IMR-90 (cell line): Measurements from ENCODE around the gene FST.

Experiments
- MAFK ChIP-seq: IDR thresholded peaks from 2 replicates; pipeline ENCODE4 v1.6.1; 2012; ENCODE audit warnings: low read depth, low read length, improper control_type of control experiment
- MAZ ChIP-seq: IDR thresholded peaks from 2 replicates; pipeline ENCODE4 v1.6.1; 2012; ENCODE audit warnings: low read depth, mild to moderate bottlenecking, low read length, improper control_type of control experiment, moderate library complexity, borderline replicate concordance
- MXI1 ChIP-seq: IDR thresholded peaks from 2 replicates; pipeline ENCODE4 v1.6.1; 2012; ENCODE audit warnings: low read depth, mild to moderate bottlenecking, low read length, moderate library complexity, borderline replicate concordance
- POLR2A ChIP-seq: IDR thresholded peaks from 2 replicates; pipeline ENCODE4 v1.6.1; 2012; ENCODE audit warnings: mild to moderate bottlenecking, low read depth, low read length
- RAD21 ChIP-seq: IDR thresholded peaks from 2 replicates; pipeline ENCODE4 v1.6.1; 2012; ENCODE audit warnings: low read length, improper control_type of control experiment
- SMC3 ChIP-seq: fragments of 150-350 bp; IDR thresholded peaks from 2 replicates; pipeline ENCODE4 v1.6.1; 2016; ENCODE audit warnings: low read depth, mild to moderate bottlenecking, antibody characterized with exemption, low read length, moderate library complexity
- USF2 ChIP-seq: fragments of 150-350 bp; IDR thresholded peaks from 2 replicates; pipeline ENCODE4 v1.6.1; 2017; ENCODE audit warnings: mild to moderate bottlenecking, antibody characterized with exemption, low read length, low read depth
- TF ChIP-seq, protein P1 (sequence below): conservative IDR thresholded peaks from 2 replicates; pipeline ENCODE4 v1.5.1; 2012; ENCODE audit warnings: mild to moderate bottlenecking, low read depth, low read length, improper control_type of control experiment

DNA sequence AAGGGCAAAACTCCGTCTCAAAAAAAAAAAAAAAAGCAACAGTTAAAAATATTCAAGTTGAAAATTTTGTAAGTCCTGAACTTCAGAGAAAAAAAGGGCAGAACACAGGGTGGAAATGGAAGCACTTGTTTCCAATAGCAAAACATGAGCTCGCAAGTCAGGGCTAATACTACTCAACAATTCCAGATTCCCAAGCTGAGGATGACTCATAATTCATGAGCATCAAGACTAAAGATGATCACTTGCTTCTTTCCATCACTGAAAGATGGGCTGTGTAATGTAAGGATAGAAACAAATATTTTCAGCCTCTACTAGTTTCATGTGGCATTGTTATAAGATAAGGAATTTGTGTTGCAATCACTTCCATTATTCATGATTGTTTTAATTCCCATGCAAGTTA is 33.5 kb upstream of the FST start:
- TF ChIP-seq, protein P1, sequence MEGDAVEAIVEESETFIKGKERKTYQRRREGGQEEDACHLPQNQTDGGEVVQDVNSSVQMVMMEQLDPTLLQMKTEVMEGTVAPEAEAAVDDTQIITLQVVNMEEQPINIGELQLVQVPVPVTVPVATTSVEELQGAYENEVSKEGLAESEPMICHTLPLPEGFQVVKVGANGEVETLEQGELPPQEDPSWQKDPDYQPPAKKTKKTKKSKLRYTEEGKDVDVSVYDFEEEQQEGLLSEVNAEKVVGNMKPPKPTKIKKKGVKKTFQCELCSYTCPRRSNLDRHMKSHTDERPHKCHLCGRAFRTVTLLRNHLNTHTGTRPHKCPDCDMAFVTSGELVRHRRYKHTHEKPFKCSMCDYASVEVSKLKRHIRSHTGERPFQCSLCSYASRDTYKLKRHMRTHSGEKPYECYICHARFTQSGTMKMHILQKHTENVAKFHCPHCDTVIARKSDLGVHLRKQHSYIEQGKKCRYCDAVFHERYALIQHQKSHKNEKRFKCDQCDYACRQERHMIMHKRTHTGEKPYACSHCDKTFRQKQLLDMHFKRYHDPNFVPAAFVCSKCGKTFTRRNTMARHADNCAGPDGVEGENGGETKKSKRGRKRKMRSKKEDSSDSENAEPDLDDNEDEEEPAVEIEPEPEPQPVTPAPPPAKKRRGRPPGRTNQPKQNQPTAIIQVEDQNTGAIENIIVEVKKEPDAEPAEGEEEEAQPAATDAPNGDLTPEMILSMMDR, result no peak
- no peak for TF ChIP-seq USF2
- TF ChIP-seq RAD21, result no peak
- no peak for TF ChIP-seq POLR2A
- no peak for TF ChIP-seq MXI1
- TF ChIP-seq MAFK, result no peak
- no peak for TF ChIP-seq MAZ
- no peak for TF ChIP-seq SMC3
